Measurements from ENCODE around the gene CAND1.
"Not testable (repeated sequence)": the region's sequence is repeated elsewhere in the genome, so short reads cannot be mapped to it uniquely, and the experiment has no call there.

CAND1 gene

GRCh38 chr12:67341086-67341485 lies 71.9 kb downstream of the CAND1 start:
- DNase-seq (ENCODE audit: low read depth in 2 of 2) = not testable (repeated sequence)

GRCh38 chr12:67344979-67345710 lies 76.0 kb downstream of the CAND1 start:
- DNase-seq (ENCODE audit: low read depth in 2 of 2) = no peak

- DNase-seq (ENCODE audit: low read depth in 2 of 2) = no peak
These were observed 79.5 kb downstream of the CAND1 start for GRCh38 chr12:67348683-67349082.

- DNase-seq (ENCODE audit: low read depth in 2 of 2) = no peak
These were observed 83.5 kb downstream of the CAND1 start for GRCh38 chr12:67352682-67353081.

DNA sequence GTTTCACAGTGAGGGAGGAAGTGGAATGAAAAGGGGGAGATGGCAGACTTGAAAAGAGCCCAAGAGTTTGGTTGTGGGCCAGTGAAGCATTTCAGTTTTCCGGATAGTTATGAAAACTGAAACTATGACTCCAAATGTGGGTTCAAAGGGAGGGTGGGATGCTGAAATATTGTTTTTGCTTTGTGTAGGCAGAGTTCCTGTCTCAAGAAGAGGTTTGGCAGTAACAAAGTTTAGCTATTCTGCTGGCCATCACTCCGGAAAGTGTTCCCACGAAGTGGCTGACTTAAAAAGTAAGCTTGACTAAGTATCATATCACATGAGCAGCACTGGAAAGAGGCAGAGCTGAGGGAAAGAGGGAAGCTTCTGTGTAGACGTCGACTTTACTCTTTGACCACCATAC lies 85.2 kb downstream of the CAND1 start:
- DNase-seq (ENCODE audit: low read depth in 2 of 2) = no peak

GRCh38 chr12:67354966-67355365 lies 85.8 kb downstream of the CAND1 start:
- DNase-seq (ENCODE audit: low read depth in 2 of 2) = no peak

DNA sequence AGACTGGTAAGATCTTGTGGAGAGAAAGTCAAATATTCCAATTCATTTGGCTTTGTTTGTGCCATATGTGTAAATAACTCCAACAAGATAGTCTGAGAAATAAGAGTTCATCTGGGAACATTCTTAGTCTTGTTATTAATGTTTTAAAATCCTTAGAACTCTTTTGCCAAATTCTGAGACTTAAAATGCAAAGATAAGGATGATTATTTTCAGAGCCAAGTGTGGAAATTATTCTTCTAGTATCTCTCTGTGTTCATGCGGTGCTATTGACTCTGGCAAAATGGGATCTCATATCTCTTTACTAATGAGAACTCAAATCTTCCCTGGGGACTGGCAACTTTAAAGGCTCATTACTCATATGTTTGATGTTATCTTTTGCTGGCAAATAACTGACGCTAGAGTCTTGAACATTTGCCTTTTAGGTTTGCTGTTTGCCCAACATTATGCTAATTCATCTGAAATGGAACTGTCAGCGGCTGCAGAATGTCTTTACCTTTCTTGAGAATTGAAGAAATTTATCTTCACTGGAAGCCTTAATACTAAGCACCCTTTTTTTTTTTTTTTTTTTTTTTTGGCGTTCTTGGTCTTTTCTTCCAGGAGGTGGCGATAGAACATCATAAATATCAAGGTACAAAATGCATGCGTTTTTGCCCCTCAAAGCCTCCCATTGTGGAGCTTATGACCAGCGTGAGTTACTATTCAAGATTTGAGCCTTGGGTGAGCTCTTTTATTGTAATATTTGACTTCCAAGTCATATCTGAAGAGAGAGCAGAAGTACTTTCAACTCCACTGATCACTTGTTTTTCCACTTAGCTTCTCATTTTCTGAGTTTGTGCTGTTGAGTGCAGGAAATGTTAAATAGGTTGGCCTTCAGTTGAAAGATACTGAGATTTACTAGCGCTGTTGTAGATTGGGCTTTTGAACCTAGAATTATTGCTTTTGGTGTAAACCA lies 86.5 kb downstream of the CAND1 start:
- DNase-seq (ENCODE audit: low read depth in 2 of 2) = no peak

DNA sequence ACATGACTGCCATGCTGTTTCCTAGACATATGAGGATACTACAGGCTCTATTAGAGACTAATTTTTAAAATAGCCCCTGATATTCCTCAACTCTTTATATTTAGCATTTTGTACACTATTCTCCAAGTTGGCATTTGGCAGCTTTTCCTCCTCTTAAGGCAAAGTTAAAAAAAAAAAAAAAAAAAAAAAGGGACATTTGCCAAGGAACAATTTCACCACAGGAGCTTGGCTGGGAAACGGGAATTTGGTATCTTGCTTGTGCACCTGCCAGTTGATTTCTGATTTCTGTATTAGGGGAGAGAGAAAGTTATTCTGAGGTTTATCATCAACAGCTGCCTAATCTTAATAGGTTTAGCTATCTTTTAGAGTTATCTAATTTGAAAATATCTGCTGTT lies 87.2 kb downstream of the CAND1 start:
- DNase-seq (ENCODE audit: low read depth in 2 of 2) = no peak

DNA sequence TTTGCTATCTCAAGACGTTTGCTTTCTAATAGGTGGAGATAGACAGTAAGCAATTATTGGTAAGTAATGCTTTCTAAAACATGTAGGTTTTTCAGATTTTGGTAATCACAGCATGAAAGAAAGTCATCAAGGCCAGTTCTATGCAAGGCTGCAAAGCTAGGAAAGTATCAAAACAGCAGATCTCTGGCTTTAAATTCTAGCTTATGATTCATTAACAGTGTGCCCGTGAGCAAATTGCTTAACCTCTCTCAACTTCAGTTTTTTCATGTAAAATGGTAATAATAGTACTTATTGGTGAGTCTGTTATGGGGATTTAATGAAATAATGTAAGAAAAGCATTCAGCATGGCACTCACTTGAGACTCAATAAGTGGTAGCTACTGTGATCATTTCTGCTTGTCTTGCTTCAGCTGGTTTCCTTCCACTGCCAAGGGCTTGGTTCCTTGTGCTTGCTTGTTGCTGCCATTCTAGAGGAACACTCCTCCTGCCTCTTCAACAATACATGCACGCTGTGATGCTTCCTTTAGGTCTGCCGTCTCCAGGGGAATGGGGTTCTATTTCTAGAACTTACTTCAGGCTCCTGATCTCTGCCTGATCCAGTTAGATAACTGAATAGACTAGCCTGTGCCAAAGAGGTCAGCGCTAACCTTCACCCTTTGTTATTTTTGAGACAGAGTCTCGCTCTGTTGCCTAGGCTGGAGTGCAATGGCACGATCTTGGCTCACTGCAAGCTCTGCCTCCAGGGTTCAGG lies 88.4 kb downstream of the CAND1 start:
- DNase-seq (ENCODE audit: low read depth in 2 of 2) = no peak

- no peak for DNase-seq (ENCODE audit: low read depth in 2 of 2)
These were observed 89.7 kb downstream of the CAND1 start for GRCh38 chr12:67358781-67359338.

- DNase-seq (ENCODE audit: low read depth in 2 of 2) = no peak
These were observed 93.4 kb downstream of the CAND1 start for GRCh38 chr12:67362526-67362925.

DNA sequence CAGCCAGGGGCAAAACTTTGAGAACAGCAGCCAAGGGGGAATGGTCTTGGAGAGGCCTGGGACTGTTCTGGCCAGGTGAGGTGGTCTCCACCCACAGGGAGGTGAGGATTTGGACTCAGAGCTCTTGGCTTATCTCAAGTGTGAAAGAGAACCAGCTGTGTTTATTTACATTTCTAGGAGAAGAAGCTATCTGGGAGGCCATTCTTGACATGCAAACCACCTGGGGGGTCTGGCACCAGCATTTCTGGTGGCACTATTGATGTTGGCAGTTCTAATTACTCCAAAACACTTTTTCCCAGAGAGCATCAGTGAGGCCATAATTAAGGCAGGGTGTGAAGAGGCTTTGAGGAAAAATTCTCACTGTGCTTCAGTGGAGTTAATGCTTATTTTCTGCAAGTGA lies 95.1 kb downstream of the CAND1 start:
- no peak for DNase-seq (ENCODE audit: low read depth in 2 of 2)

- no peak for DNase-seq (ENCODE audit: low read depth in 2 of 2)
These were observed 96.0 kb downstream of the CAND1 start for GRCh38 chr12:67365131-67365530.

- no peak for DNase-seq (ENCODE audit: low read depth in 2 of 2)
These were observed 98.7 kb downstream of the CAND1 start for GRCh38 chr12:67367843-67368242.

Data from stimulated activated CD4-positive, alpha-beta T cell treated with anti-CD3 and anti-CD28 coated beads, Interleukin-12 subunit alpha, Interleukin-12 subunit beta, amount 100 ng/mL, for 24 hours (primary cell).